K562 (cell line): ENCODE measurements around the gene ZPR1. TPM values are rescaled to one million over a fixed set of nuclear protein-coding genes. Genes with fewer than 3 reads are reported as not detected.

Experiments used
- ATAC-seq: fragments of 200-7000 bp; cut with Tn5 transposase; 3 replicates; pipeline ENCODE4 v1.9.1; 2020; ENCODE audit warnings: moderate library complexity
- BruUV-seq: library from RNA; stranded (reverse); fragments of 400-500 nt; replicated peaks from 2 replicates; lab custom pipeline; 2021; lab: Mats Ljungman, UMichigan
- CTCF ChIA-PET: fragments of 300-600 bp; formaldehyde crosslinking; extraction: SDS; loops from one replicate; lab custom pipeline; 2021; ENCODE audit warnings: low intra/inter-chr PET ratio; lab: Yijun Ruan, JAX
- POLR2A ChIA-PET: fragments of 300-600, 350-650 bp; sonication (Branson Sonifier 250); formaldehyde crosslinking; extraction: SDS; loops from one replicate; lab custom pipeline; 2021; ENCODE audit warnings: antibody characterized with exemption, inconsistent platforms; lab: Yijun Ruan, JAX
- DNase-seq, 4 experiments: peaks; one replicate each; pipeline versions ENCODE4 v3.0.0 to v3.0.0-alpha.2; 2011 to 2018; ENCODE audit warnings: low spot score in 3 of 4, mixed read lengths in 3 of 4; ENCODE audit errors: extremely low read depth in 1 of 4
- FAIRE-seq: peaks from 2 replicates; lab custom pipeline; 2011; peaks lifted over from hg19 to GRCh38; lab: Jason Lieb, UNC
- H2AFZ ChIP-seq: 2 replicates; pipeline ENCODE4 v1.6.0; 2011; ENCODE audit warnings: low read depth, low read length, control low read depth, inconsistent platforms
- H3K27ac ChIP-seq: fragments of 200-600 bp; 3 replicates; pipeline ENCODE4 v1.8.0; 2011; ENCODE audit warnings: low read depth, mild to moderate bottlenecking, control low read depth, inconsistent platforms, low read length, moderate library complexity, mixed read lengths; ENCODE audit errors: extremely low read depth
- H3K27me3 ChIP-seq, 2 experiments: fragments of 300-600 bp in 1 of 2; 2 replicates in 1 of 2; 3 replicates in 1 of 2; pipeline versions ENCODE4 v1.6.0 to v1.8.0; 2011; ENCODE audit warnings: inconsistent platforms in 2 of 2, low read length in 2 of 2, mild to moderate bottlenecking in 1 of 2, mixed read lengths in 1 of 2, moderate library complexity in 1 of 2; ENCODE audit not compliant: control insufficient read depth in 2 of 2, insufficient read depth in 2 of 2
- H3K36me3 ChIP-seq: fragments of 300-600 bp; 3 replicates; pipeline ENCODE4 v1.8.0; 2011; ENCODE audit warnings: mild to moderate bottlenecking, low read length, inconsistent platforms; ENCODE audit not compliant: control insufficient read depth, insufficient read depth
- H3K4me1 ChIP-seq, 2 experiments: fragments of 200-600 bp in 1 of 2; replicated peaks in 1 of 2; 2 replicates in 1 of 2; 3 replicates in 1 of 2; pipeline versions ENCODE4 v1.5.1 to v1.8.0; 2011; ENCODE audit warnings: inconsistent platforms in 2 of 2, low read length in 2 of 2, mild to moderate bottlenecking in 1 of 2, mixed read lengths in 1 of 2, moderate library complexity in 1 of 2; ENCODE audit not compliant: control insufficient read depth in 2 of 2, insufficient read depth in 2 of 2
- H3K4me2 ChIP-seq: 2 replicates; pipeline ENCODE4 v1.6.1; 2011; ENCODE audit warnings: low read length, control low read depth, inconsistent platforms, mixed read lengths; ENCODE audit not compliant: insufficient read depth
- H3K4me3 ChIP-seq: fragments of 200-600 bp; sonication (generic), shearing (Covaris generic); 2 replicates; pipeline ENCODE4 v1.5.1; 2016; ENCODE audit warnings: control low read depth, inconsistent platforms
- H3K79me2 ChIP-seq: fragments of 200-600 bp; 3 replicates; pipeline ENCODE4 v1.8.0; 2011; ENCODE audit warnings: low read length, inconsistent platforms; ENCODE audit not compliant: control insufficient read depth, insufficient read depth
- H3K9ac ChIP-seq, 2 experiments: 2 replicates each; pipeline versions ENCODE4 v1.6.0 to v1.6.1; 2011; ENCODE audit warnings: low read depth in 2 of 2, low read length in 2 of 2, control low read depth in 1 of 2, inconsistent platforms in 1 of 2, mild to moderate bottlenecking in 1 of 2, mixed read lengths in 1 of 2; ENCODE audit not compliant: insufficient read depth in 1 of 2
- H3K9me1 ChIP-seq: one replicate; pipeline ENCODE4 v1.6.0; 2011; ENCODE audit warnings: inconsistent platforms, mild to moderate bottlenecking, low read length, moderate library complexity; ENCODE audit not compliant: control insufficient read depth, insufficient read depth
- H3K9me3 ChIP-seq: replicated peaks from 2 replicates; pipeline ENCODE4 v1.5.1; 2011; ENCODE audit warnings: low read depth, low read length, inconsistent platforms; ENCODE audit not compliant: control insufficient read depth, insufficient read depth
- H4K20me1 ChIP-seq: replicated peaks from 2 replicates; pipeline ENCODE4 v1.6.1; 2011; ENCODE audit warnings: low read length, inconsistent platforms, mixed read lengths; ENCODE audit not compliant: control insufficient read depth, insufficient read depth
- SREBF2 ChIP-seq: sonication (generic); formaldehyde crosslinking; IDR thresholded peaks from 2 replicates; pipeline ENCODE4 v1.4.0; 2020; ENCODE audit warnings: mild to moderate bottlenecking, missing genetic modification reagents
- WGBS: fragments of 100-300 bp; shearing (Covaris generic); methylation state at CpG from one replicate; pipeline ENCODE4 v1.1.6; 2016; ENCODE audit warnings: low coverage, mixed read lengths; ENCODE audit not compliant: insufficient coverage; ENCODE audit errors: missing lambda C conversion rate; 5-methylcytosine and 5-hydroxymethylcytosine counted together
- in situ Hi-C: fragments of 300-500 bp; cut with MboI; formaldehyde crosslinking; loops from 4 replicates; pipeline ENCODE4 v1.15.0; 2018; ENCODE audit warnings: inconsistent platforms, mixed read lengths
- intact Hi-C: fragments of 100-400 bp; cut with micrococcal nuclease; formaldehyde crosslinking; loops from 2 replicates; pipeline ENCODE4 v1.14.2; 2022
- polyA plus RNA-seq, 8 experiments: library from polyadenylated mRNA; depleted of rRNA in 4 of 8; stranded (reverse) in 5 of 8; unstranded in 3 of 8; fragments of >200 nt; fragmentation: Nextera tagmentation in 2 of 8; fragmentation: Illumina TruSeq in 1 of 8; extraction: Ambion mirVana in 2 of 8; extraction: Trizol in 1 of 8; gene quantifications; 2 replicates each; pipeline versions ENCODE4 v1.2.1 to v1.2.3, GENCODE V29; 2011 to 2014; ENCODE audit warnings: inconsistent platforms in 1 of 8, missing spikeins in 1 of 8
- total RNA-seq, 7 experiments: library from RNA; depleted of rRNA in 6 of 7; stranded (reverse); fragments of >200 nt in 6 of 7; fragmentation: Illumina TruSeq in 2 of 7; extraction: Trizol in 2 of 7; gene quantifications; 2 replicates each; pipeline versions ENCODE4 v1.2.1 to v1.2.3, GENCODE V29; 2011 to 2021; ENCODE audit warnings: low replicate concordance in 1 of 7
- TF ChIP-seq, protein P1 (sequence below): fragments of 450-650 bp; IDR thresholded peaks from 2 replicates; pipeline ENCODE4 v1.6.1; 2017; ENCODE audit warnings: antibody characterized with exemption

Gene ZPR1
- total and polyA plus RNA-seq, 9 of the 15 experiments (the other 6 are each of a cell fraction or from before 2014, with no cell fraction given), result 13.0 to 120 (median 83.8) TPM

DNA sequence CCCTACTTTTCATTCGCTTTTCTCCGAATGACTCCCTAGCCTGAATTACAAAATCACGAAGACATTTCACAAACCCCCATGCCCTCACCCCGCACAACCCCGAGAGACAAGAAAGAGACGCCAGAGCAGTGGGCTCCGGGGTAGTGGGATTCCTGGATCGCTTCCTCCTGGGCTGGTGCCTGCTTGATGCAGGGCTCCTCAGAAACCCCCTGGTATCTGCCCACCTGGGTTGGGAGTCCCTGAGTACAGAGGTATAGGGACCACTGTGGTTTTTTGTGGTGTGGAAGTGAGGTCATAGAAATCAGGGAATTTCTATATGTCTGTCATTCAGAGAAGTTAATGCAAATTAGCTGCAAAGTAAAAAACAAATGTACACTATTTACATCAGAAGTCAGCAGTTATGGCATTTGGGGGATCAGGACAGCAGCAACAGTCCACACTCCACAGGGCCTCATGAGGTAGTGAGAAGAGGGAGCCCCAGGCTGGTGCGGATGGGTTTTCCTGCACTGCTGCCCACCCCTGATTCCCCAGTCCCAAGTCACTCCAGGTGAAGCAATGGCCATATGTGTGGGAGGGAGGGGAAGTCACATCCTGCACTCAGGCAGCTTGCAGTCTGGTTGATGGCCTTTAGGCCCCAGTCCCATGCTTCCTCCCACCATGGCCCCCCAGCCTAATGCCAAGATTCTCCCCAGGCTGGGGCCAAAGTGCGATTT lies 54.6 kb downstream of the ZPR1 start:
- BruUV-seq, result no TSS peak
- intact Hi-C loops (loop anchor here (10.0 kb wide), 1 partner anchor 102 kb away; the partner anchor contains the start of gene APOA1), in situ Hi-C loops (loop anchor here (10.0 kb wide), 1 partner anchor 372 kb away; no protein-coding TSS in a partner anchor)
- no peak overlapping the region for H3K4me3 ChIP-seq
- TF ChIP-seq, protein P1, sequence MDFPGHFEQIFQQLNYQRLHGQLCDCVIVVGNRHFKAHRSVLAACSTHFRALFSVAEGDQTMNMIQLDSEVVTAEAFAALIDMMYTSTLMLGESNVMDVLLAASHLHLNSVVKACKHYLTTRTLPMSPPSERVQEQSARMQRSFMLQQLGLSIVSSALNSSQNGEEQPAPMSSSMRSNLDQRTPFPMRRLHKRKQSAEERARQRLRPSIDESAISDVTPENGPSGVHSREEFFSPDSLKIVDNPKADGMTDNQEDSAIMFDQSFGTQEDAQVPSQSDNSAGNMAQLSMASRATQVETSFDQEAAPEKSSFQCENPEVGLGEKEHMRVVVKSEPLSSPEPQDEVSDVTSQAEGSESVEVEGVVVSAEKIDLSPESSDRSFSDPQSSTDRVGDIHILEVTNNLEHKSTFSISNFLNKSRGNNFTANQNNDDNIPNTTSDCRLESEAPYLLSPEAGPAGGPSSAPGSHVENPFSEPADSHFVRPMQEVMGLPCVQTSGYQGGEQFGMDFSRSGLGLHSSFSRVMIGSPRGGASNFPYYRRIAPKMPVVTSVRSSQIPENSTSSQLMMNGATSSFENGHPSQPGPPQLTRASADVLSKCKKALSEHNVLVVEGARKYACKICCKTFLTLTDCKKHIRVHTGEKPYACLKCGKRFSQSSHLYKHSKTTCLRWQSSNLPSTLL, result no peak
- no peak for TF ChIP-seq SREBF2 (CRISPR knock-in tag)
- H3K4me2 ChIP-seq, result no peak overlapping the region
- 39% methylated on average over 9 of the region's 10 CpGs for WGBS
- peaks cover 15 to 42% of the 10 kb centered on the region in 2 experiments; a peak in 4 of 5 replicates for H3K27me3 ChIP-seq
- H3K36me3 ChIP-seq, result no peaks in the 10 kb centered on the region
- no peaks in the 10 kb centered on the region for H3K4me1 ChIP-seq
- no peak overlapping the region for H3K27ac ChIP-seq
- FAIRE-seq (no peak), DNase-seq (no peak), ATAC-seq (peak; percentile 6; the same call in 1 of the 3 replicates)
- H2AFZ ChIP-seq, result no peak overlapping the region
- no peaks in the 10 kb centered on the region for H4K20me1 ChIP-seq
- H3K9me1 ChIP-seq, result no peaks in the 10 kb centered on the region
- no peaks in the 10 kb centered on the region for H3K9me3 ChIP-seq
- CTCF ChIA-PET, result interaction anchor here (0.8 kb wide), 2 partner anchors 373 to 493 kb away, joined by 3 to 5 read pairs; no protein-coding TSS in a partner anchor
- H3K79me2 ChIP-seq, result no peaks in the 10 kb centered on the region
- POLR2A ChIA-PET, result interaction anchor here (0.6 kb wide), 2 partner anchors 80 to 414 kb away, joined by 4 read pairs; no protein-coding TSS in a partner anchor
- H3K9ac ChIP-seq, result no peak overlapping the region
